NCI-H748 (cell line): ENCODE data around the gene ATP2C2.
A peak's percentile ranks its signal among the peaks of the same experiment; 100 is the strongest.
"Not testable (repeated sequence)": the region's sequence is repeated elsewhere in the genome, so short reads cannot be mapped to it uniquely, and the experiment has no call there.

Experiments used
- DNase-seq: peaks from one replicate; lab custom pipeline; 2025; ENCODE audit not compliant: unreplicated experiment; lab: John Stamatoyannopoulos, UW

ATP2C2 gene

DNA sequence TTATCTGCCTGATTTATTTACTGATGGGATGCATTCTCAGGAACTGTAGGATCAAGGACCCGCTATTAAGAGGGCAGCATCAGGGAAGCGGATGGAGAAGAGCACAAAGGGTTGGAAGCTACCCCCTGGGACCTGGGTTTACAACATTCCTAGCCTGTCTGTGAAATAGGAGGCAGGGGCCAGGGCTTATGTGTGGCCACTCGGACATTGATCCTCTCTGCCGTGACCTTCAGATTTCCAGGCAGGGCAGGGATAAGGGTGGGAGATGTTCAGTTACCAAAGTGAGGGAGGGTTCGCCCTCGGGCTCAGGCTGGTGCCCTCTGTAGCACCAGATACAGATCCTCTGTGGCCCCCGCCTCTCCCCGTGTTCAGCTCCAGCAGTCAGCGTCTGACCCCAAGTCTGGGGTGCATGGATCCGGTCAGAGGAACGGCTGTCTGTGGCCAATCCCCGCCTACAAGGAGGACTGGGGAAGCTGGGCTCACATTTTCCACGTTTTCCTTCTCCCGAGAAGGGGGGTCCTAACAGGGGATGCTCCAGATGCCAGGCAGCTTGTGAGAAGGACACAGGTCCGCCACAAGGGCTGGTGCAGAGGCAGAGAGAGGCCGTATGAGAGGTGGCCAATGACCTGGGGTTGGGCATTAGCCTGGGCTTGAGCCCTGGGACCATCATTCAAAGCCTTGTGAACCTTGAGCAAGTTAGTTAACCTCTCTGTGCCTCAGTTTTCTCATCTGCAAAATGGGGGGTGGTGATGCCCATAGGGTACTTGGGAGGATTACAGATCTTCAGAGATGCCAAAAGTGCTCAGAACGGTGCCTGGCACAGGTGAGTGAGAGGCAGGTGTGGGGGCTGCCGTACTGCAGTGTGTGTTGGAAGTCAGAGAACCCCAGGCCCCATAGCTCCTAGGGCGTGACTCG is 48.3 kb downstream of the ATP2C2 start:
- DNase-seq = no peak

DNA sequence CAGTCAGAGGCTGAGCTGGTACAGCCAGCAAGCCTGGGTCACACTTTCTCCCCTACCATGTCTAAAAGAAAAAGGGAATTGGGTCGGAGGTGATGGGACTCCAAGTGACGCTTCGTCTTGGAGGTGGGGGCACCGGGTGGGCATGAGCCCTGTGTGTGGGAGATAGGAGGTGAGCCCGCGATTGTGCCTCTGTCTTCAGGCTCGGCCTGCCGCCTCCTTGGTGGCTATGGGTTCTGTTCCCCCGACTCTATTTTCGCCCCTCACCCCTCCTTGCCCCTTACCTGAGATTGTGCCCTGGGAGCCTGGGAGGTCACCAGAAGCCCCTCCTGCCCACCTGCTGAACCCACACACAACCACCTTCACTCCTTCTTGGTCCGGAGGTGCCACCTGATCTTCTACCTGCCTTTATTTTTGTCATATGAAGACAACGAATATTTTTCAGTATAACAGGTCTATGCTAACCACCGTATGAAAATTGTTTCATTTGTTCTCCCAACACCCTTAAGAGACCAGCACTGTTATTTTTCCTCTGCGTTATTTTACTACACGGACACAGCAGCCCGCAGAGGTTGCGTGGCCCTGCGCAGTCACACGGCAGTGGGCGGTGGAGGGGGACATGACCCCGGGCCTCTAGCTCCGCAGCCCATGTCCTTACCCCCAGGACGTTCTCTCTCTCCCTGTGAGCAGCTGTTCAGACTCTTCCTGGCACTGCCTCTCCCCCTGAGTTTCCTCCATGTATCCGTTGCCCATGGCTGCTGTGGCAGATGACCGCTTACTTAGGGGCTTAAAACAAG is 49.9 kb downstream of the ATP2C2 start:
- no peak for DNase-seq

DNA sequence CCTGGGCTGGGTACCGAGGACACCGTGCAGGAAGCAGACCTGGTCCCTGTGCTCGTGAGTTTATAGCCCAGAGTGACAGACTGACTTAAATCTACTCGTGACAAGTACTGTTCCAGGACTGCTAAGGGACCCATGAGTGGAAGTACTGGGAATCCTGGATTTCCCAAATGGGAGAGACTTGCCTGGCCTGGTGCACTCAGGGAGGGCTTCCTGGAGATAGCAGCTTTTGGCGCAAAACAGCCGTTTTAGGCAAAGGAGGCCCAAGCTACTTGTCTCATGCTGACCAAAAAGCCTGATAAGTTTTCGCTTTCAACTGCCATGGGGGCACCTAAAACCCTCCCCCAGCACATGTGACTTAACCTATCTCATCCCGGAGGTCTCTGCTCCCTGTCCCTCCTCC is 51.4 kb downstream of the ATP2C2 start:
- DNase-seq = no peak

DNA sequence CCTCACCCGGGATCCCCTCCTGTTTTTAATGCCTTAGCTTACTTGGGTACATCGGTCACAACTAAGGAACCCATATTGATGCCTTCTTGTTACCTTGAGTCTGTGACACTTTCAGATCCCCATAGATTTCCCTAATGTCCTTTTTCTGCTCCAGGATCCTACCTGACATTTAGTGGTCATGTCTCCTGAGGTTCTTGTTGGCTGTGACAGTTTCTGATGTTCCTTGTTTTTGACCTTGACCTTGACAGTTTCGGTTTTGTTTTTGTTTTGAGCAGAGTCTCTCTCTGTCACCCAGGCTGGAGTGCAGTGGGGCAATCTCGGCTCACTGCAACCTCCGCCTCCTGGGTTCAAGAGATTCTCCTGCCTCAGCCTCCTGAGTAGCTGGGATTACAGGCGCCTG is 52.2 kb downstream of the ATP2C2 start:
- not testable (repeated sequence) for DNase-seq

DNA sequence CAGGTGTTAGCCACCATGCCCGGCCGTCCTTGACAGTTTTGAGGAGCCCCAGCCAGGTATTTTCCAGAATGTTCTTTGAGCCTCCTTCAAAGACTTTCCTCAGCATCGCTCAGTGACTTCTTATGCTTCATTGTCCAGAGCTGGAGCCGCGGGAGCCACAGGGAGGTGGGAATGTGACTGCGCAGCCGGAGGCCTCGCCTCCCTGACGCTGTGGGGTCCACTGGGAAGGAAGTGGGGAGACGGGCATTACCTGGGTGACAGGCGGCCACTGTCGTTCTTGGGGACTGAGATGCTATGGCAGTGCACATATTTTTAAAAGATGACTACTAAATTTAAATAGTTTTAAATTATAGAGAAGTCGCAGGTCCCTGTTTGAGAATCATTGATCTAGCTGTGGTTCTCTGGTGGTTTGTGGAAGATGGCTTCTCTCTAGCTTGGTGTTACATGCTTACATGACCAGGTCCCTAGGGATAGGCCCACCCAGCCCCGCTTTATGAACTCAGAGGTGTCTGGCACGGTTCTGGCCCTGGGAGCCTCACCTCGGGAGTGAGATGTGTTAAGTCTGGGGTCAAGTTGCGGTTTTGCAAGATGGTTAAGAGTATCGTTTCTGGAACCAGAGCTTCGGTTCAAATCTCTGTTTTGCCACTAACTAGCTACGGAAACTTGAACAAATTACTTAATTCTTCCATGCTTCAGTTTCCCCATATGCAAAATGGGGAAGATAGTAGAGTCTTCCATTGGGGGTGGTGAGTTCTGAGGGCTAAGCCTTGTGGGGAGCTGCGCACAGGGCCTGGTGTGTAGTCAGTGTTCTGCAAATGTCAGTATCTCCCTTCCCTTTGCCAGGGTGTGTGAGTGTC is 53.0 kb downstream of the ATP2C2 start:
- DNase-seq = no peak

DNA sequence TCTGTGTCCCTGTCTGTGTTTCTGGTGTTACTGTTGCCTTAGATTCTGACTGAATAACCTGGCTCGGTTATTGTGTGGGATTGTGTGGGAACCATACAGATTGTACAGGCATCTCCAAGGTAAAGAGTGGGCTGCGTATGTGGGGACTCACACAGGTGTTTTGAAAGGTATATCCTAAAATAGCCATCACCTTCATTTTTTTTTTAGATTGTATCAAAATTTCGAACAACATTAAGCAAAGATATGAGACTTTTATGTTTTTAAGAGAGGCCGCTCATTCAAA is 53.5 kb downstream of the ATP2C2 start:
- no peak for DNase-seq

DNA sequence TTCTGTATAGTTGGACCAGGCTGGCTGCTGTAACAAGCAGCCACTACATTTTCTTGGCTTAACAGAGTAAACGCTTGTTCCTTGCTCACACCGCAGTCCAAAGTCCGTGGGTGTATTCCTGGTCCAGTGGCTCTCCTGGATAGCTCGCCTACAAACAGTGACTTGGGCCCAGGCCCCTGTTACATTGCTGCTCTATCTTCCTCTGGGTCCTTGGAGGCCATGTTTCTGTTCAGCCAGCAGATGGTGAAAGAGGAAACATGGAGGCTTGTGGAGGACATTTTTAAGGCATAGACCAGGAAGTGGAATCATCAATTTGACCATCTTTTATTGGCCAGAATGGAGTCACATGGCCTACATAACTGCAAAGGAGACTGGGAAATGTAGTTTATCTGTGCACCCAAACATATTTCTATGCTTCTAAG is 55.1 kb downstream of the ATP2C2 start:
- DNase-seq = peak; percentile 25

DNA sequence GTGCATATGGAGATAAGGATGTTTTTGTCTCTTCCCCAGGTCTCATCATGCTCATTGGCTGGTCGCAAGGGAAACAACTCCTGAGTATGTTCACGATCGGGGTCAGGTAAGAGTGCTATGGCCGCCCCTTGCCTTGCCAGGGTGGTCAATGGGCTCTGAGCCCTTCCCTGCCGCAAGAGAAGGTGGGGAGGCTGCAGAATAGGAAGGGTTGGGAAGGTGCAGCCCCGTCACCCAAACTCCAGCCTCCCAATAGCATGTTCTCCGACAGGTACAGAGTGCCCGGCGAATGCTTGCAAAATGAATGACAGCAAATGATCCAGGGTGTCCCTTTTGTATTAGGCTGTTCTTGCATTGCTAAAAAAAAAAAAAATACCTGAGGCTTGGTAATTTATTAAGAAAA is 57.4 kb downstream of the ATP2C2 start:
- DNase-seq = no peak

DNA sequence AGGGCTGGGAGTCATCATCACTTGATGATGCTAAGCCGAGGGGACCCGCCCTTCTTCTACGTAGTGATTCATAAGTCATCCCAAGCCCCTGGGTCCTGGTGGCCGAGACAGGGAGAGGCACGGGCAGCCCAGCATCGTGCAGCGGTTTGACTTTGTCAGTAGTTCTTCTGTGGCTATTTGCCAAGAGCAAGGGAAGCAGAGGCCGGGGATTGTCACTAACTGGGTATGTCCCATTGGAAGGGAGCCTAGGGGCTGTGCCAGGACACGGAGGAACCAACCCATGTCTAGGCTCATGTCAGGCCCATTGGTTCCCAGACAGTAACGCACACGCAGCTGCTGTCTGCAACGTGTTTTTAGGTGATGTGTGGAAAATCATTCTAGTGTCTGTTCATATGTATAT is 58.5 kb downstream of the ATP2C2 start:
- DNase-seq = no peak

DNA sequence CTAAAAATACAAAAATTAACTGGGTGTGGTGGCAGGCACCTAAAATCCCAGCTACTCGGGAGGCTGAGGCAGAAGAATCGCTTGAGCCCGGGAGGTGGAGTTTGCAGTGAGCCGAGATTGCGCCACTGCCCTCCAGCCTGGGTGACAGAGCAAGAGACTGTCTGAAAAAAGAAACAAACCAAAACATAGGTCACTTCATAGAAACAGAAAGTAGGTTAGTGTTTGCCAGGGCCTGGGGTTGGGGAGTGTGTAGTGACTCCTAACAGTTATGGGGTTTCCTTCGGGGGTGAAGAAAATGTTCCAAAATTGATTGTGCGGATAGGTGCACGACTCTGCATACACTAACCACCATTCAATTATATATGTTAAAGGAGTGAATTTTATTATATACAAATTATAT is 59.2 kb downstream of the ATP2C2 start:
- no peak for DNase-seq

DNA sequence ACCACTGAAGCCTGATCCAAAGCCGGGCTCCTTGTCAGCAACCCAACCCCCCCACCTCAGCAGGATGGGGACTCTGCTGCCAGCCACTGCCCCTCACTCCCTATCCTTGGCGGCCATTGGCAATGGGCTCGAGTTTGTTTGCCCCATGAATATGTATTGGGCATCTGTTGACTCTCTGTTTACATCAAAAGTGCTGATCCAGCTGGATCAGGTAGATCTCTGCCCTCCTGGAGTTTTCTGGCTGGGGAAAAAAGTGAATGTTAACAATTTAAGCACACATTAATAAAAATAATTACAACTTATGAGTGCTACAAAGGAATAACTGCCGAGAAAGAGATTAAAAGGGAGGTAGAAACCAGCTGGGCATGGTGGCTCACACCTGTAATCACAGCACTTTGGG is 62.5 kb downstream of the ATP2C2 start:
- DNase-seq = no peak

DNA sequence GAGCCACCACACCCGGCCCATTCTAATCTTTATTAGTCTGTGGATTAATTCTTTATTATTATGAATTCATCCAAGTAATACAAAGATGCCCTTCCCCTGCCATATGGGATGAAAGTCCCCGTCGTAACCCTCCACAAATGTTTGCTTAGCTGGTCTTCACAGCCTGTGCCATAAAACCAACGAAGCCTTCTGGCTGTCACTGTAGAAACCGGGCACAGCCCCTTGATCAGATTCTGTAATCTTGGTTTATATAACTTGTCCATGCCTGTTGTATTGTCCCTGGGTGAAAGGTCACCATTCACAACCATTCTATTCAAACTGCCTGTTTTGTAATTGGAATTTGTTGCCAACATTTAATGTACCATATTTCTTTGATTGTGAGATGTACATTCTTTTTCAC is 66.5 kb downstream of the ATP2C2 start:
- peak; percentile 67 for DNase-seq

DNA sequence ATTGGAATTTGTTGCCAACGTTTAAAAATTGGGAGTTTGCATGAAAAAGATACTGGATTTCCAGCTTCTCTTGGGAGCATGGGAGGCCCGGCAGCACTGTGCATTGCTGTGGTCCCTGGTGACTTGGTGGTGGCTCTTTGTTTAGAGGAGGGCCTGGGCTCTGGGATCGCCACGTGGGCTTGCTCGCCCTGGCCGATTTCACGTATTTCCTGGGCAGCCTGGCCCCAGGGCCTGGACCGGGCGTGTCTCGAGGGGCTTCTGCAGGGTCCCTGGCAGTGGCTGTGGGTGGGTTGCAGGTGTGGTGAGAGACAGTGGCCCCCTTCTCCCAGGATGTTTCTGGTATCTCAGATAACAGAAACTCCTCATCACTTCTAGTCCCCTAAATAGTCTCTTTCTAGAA is 67.9 kb downstream of the ATP2C2 start:
- no peak for DNase-seq

DNA sequence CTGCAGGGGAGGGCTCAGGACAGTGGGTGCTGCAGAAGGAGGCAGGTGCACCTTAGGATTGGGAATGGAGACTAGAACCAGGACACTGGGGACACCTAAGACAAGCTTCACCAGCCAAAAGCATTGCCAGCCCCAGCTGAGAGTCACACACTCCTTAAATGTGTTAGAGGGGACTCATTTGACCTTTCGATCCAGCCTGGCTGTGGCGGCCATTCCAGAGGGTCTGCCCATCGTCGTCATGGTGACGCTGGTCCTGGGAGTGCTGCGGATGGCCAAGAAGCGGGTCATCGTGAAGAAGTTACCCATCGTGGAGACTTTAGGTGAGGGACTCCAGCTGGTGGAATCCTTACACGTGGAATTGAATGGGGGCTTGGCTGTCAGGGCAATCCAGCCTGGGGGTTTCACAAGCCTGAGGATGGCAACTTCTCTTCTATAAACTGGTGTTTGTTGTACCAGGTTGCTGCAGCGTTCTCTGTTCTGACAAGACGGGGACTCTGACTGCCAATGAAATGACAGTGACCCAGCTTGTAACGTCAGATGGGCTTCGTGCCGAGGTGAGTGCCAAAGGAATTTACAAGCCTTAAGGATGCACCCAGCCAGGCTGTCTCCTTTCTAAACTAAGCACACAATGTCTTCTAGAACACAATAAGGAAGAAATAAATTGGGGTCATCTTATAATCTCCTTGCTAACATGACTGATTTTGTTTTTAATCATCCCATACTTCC is 70.8 kb downstream of the ATP2C2 start:
- DNase-seq = no peak

DNA sequence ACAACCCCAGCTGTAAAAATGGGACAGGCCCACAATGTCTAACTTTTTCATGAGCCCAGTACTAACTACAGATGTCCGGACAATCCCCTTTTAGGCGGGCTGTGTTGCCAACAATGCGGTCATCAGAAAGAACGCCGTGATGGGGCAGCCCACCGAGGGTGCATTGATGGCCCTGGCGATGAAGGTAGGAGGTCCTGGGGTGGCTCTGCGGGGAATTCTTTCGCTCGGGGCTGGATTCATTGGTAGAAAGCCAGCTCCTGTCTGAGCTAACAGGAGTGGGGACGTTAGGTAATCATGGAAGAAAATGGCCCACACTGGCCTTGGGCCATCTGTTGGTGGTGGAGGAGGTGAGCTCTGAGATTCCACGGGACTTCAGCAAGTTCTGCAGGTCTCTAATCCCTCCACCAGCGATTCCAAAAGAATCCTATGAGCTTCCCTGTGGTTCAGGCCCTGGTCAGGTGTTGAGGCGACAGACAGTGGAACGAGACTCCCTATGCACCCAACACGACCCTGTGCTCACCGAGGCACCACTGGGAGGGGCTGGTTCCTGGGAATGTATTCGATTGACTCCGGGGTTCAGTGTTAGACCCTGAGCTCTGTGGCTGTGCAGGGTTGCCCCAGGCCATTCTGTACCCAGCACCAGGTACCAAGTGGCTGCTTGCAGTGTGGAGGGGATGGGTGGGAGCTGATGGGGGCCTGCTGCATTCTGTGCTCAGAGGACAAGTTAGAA is 74.2 kb downstream of the ATP2C2 start:
- no peak for DNase-seq

DNA sequence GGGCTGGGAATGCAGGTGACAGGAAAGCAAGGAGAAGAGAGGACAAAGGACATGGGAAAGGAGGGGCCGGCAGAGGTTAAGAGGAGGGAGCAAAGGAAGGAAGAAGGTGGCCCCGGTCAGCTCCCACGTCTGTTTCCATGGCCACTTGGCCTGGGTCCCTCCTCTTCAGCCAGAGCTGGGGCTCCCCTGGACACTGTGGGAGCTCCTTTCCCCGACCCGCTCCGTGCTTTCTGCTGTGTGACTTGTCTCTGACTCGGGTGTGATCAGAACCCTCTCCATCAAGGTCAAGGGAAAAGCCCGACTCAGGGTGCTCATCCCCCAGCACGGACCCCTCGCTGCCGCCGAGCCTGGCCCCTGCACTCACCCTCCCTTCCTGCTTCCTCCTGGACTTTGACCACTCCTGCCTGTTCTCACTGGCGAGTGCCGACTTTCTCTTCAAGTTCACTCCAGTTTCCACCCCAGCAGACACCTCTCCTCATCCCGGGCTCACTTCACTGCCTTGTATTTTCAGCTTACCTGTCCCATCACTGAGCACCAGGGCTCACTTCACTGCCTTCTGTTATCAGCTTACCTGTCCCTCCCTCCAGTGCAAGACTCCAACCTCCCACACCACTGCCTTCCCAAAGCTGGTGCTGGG is 74.9 kb downstream of the ATP2C2 start:
- DNase-seq = no peak

DNA sequence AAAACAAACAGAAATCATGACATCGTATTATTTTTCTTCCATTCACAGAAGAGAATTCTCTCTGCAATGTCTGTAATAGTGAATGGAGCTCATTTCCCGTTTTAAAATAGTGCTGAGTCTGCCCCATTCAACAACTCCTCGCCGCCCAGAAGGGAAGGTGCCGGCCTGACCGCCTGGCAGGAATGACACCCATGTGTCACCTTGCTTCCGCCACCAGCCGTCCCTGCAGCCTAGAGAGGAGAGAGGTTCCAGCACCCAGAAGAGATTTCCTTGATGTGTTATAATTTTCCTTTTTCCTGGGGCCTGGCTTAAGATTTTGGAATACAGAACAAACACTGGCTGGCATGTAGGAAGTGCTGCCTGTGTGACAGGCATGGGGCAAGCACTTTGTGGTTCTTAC is 76.1 kb downstream of the ATP2C2 start:
- no peak for DNase-seq

DNA sequence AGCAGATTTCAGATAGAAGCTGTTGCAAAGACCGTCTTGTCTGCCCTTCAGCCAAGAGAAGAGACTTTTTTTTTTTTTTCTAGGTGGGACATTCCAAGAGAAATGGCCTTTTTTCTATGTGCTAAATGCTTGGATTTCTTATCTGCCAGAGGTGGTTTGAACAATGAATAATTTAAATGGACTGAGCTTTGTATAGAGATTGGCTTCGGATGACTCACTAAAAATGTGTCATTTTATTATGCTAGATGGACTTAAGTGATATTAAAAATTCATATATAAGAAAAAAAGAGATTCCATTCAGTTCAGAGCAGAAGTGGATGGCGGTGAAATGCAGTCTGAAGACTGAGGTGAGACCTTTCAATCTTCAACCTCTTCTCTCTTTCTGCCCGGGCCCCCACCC is 77.7 kb downstream of the ATP2C2 start:
- DNase-seq = no peak

DNA sequence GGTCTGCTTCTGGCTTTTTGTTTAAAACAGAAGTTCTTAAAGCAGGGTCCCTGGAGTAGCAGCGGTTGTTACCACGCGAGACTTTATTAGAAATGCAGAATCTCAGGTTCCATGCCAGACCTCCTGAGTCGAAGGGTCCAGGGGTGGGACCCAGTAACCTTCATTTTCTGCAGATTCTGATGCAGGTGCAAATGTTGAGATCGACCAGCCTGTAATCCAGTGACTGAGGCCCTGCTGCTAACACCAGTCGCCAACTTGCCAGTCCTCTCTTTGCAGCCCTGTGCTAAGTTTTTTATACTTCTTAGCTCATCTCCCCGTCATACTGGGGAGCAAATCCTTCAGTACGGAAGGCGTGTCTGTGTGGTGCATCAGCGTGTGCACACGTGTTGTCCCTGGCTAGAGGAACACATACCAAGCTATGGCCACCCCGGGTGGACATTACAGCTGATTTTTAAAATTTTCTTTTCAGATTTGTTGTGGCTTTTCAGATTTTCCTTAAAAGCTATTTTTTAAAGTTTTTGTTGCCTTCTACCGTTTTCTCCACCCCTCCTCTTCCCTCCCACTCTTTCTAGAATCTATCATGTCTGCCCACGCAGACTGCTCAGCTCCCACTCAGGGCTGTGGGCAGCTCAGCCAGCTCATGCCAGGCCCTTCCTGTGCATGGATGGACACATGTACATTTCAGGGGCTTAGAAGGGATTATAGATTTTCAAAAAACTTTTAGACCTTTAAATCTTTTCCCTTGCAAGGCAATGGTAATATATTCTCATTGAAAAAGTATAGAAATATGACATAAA is 78.5 kb downstream of the ATP2C2 start:
- DNase-seq = no peak
